OCI-LY3 (cell line): ENCODE data around the gene ANKK1.

Source experiments
- H2AFZ ChIP-seq: fragments of 200-600, 300-600 bp; shearing (Covaris generic); 2 replicates; pipeline ENCODE4 v1.6.0; 2014; ENCODE audit warnings: antibody characterized with exemption, low read depth, low read length
- H3K27ac ChIP-seq: fragments of 200-600, 300-600 bp; sonication (generic); 2 replicates; pipeline ENCODE4 v1.5.1; 2014; ENCODE audit warnings: mild to moderate bottlenecking, low read length, moderate library complexity, mixed read lengths
- H3K27me3 ChIP-seq: fragments of 200-600, 300-600 bp; sonication (generic); 2 replicates; pipeline ENCODE4 v1.6.1; 2014; ENCODE audit warnings: low read depth, low read length, mixed read lengths
- H3K36me3 ChIP-seq: fragments of 200-600, 300-600 bp; sonication (generic); replicated peaks from 2 replicates; pipeline ENCODE3; 2014; ENCODE audit warnings: low read depth, low read length, mixed read lengths
- H3K4me1 ChIP-seq: fragments of 300-600, 200-600 bp; sonication (generic); 2 replicates; pipeline ENCODE4 v1.6.1; 2014; ENCODE audit warnings: low read length, mixed read lengths
- H3K4me2 ChIP-seq: fragments of 200-600, 300-600 bp; sonication (generic); 2 replicates; pipeline ENCODE4 v1.6.1; 2014; ENCODE audit warnings: low read length, mixed read lengths
- H3K4me3 ChIP-seq: fragments of 300-600, 200-600 bp; sonication (generic); 2 replicates; pipeline ENCODE4 v1.5.1; 2014; ENCODE audit warnings: antibody characterized with exemption, mild to moderate bottlenecking, low read length, moderate library complexity
- H3K79me2 ChIP-seq: fragments of 300-600, 200-600 bp; shearing (Covaris generic); 2 replicates; pipeline ENCODE4 v1.6.1; 2014; ENCODE audit warnings: mild to moderate bottlenecking, low read length, mixed read lengths
- H3K9ac ChIP-seq: fragments of 300-600, 200-600 bp; shearing (Covaris generic); 2 replicates; pipeline ENCODE4 v1.6.0; 2014; ENCODE audit warnings: mild to moderate bottlenecking, low read length, moderate library complexity
- H3K9me3 ChIP-seq: fragments of 200-600, 300-600 bp; shearing (Covaris generic); 2 replicates; pipeline ENCODE4 v1.6.1; 2014; ENCODE audit warnings: low read length, mixed read lengths; ENCODE audit not compliant: insufficient read depth
- H4K20me1 ChIP-seq: fragments of 200-600, 300-600 bp; sonication (generic); 2 replicates; pipeline ENCODE4 v1.6.1; 2016; ENCODE audit warnings: low read length, mixed read lengths; ENCODE audit not compliant: insufficient read depth
- EZH2phosphoT487 ChIP-seq: fragments of 200-600 bp; shearing (Covaris generic); IDR thresholded peaks from 2 replicates; pipeline ENCODE4 v1.6.1; 2018; ENCODE audit warnings: antibody characterized with exemption, mixed run types, low read depth
- TF ChIP-seq, protein P1 (sequence below): fragments of 200-600, 300-600 bp; sonication (generic); IDR thresholded peaks from 2 replicates; pipeline ENCODE4 v1.5.1; 2014; ENCODE audit warnings: antibody characterized with exemption, low read length, low read depth

ANKK1 gene

DNA sequence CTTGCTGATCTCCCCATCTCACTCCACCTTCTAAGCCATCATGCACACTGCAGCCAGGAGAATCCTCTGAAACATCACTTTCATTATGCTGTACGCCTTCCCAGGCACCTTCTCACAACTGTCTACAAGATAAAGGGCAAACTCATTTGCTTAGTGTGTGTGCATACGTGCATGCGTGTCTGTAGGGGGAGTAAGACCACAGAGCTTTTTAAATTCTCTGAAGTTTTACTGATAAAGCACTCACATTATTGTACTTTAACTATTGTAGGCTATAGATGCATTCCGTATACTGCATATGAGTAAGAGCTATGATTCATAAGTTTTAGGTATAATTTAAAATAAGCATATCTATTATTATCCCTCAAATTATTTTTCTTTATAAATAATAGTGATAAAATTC, 15.3 kb upstream of the ANKK1 start:
- Histone ChIP-seq H3K79me2 (no peaks in the 10 kb centered on the region), H3K4me1 (no peaks in the 10 kb centered on the region), H3K4me3 (no peak overlapping the region), H4K20me1 (no peaks in the 10 kb centered on the region), H3K9me3 (no peaks in the 10 kb centered on the region), H2AFZ (no peak overlapping the region), H3K27me3 (no peaks in the 10 kb centered on the region; the same call in 1 of the 2 replicates), H3K27ac (no peak overlapping the region), H3K36me3 (no peaks in the 10 kb centered on the region), H3K4me2 (no peak overlapping the region), H3K9ac (no peak overlapping the region)
- no peak for TF ChIP-seq EZH2phosphoT487
- TF ChIP-seq, protein P1, sequence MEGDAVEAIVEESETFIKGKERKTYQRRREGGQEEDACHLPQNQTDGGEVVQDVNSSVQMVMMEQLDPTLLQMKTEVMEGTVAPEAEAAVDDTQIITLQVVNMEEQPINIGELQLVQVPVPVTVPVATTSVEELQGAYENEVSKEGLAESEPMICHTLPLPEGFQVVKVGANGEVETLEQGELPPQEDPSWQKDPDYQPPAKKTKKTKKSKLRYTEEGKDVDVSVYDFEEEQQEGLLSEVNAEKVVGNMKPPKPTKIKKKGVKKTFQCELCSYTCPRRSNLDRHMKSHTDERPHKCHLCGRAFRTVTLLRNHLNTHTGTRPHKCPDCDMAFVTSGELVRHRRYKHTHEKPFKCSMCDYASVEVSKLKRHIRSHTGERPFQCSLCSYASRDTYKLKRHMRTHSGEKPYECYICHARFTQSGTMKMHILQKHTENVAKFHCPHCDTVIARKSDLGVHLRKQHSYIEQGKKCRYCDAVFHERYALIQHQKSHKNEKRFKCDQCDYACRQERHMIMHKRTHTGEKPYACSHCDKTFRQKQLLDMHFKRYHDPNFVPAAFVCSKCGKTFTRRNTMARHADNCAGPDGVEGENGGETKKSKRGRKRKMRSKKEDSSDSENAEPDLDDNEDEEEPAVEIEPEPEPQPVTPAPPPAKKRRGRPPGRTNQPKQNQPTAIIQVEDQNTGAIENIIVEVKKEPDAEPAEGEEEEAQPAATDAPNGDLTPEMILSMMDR = no peak

DNA sequence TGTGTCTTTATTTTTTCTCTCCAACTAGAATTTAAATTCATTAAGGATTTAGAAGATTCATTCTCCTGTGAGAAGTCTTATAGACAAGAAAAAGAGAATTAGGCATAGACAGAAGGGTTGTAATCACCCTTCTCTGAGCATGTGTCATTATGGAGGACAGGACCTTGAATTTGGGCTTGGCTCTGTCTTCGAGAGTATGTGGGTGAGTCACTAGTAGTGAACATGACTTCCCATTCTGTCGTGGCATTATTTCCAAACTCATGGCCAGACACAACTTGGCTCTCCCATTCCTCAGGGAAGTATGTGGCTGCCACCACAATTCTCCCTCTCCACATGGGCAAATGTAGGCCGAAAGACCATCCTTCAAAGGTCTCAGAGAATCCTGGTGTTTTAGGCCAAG, 14.3 kb upstream of the ANKK1 start:
- no peaks in the 10 kb centered on the region for H3K4me1 ChIP-seq
- H3K4me2 ChIP-seq = no peak overlapping the region
- no peak overlapping the region for H2AFZ ChIP-seq
- H3K27me3 ChIP-seq = no peaks in the 10 kb centered on the region; the same call in 1 of the 2 replicates
- H3K36me3 ChIP-seq = no peaks in the 10 kb centered on the region
- H4K20me1 ChIP-seq = no peaks in the 10 kb centered on the region
- no peak overlapping the region for H3K4me3 ChIP-seq
- no peaks in the 10 kb centered on the region for H3K79me2 ChIP-seq
- no peak overlapping the region for H3K9ac ChIP-seq
- no peak overlapping the region for H3K27ac ChIP-seq
- no peaks in the 10 kb centered on the region for H3K9me3 ChIP-seq
- no peak for TF ChIP-seq EZH2phosphoT487
- TF ChIP-seq, protein P1 = no peak

DNA sequence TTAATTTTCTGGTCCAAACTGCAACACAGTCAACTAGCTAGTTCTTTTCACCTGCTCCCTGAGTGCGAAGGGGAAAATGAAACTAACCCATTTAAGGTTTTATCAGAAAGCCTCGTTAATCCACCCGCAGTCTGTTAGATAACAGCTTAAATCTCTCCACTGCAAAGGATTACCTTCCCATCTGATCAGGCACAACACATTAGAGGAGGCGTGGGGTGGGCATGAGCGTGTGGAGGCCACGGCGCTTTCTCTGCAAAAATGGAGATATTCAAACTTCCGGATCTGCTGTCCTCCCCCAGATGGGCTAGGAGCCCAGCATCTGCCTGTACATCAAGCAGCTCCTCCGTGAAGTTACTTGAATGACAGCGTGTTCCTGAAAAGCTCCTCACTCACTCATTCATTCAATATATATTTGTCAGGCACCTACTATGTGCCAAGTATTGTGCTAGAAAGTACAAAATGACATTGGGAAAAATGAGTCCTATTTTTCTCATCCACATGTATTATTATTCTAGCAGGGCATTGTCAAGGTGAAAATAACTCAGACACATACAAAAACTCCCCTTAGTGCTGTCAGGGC, 13.5 kb upstream of the ANKK1 start:
- Histone ChIP-seq H2AFZ (no peak overlapping the region), H3K27ac (no peak overlapping the region), H3K9me3 (no peaks in the 10 kb centered on the region), H3K9ac (no peak overlapping the region), H3K36me3 (no peaks in the 10 kb centered on the region), H3K4me3 (no peak overlapping the region), H3K79me2 (no peaks in the 10 kb centered on the region), H3K4me2 (no peak overlapping the region), H4K20me1 (no peaks in the 10 kb centered on the region), H3K4me1 (no peaks in the 10 kb centered on the region), H3K27me3 (no peaks in the 10 kb centered on the region; the same call in 1 of the 2 replicates)
- TF ChIP-seq, protein P1 = no peak
- no peak for TF ChIP-seq EZH2phosphoT487

DNA sequence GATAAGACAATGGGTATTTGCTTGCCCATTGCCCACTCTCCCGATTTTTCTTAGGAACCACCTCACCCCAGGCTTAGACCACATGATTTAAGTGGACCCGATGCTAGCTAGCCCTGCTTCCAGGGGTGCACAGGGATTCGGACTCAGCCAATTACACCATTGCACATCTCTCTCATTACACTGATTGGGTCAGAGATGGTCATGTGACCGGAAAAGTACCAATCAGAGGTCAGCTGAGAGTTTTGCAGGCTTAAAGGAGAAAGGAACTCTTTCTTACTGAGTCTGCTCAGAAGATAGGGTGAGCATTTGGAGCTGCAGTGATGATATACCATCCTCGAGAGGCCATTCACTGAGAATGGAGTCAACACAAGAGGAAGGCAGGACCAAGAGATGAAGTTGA, 12.2 kb upstream of the ANKK1 start:
- H2AFZ ChIP-seq = no peak overlapping the region
- no peak overlapping the region for H3K27ac ChIP-seq
- H3K4me2 ChIP-seq = no peak overlapping the region
- no peaks in the 10 kb centered on the region for H3K36me3 ChIP-seq
- H4K20me1 ChIP-seq = no peaks in the 10 kb centered on the region
- no peaks in the 10 kb centered on the region for H3K4me1 ChIP-seq
- no peaks in the 10 kb centered on the region for H3K9me3 ChIP-seq
- no peaks in the 10 kb centered on the region for H3K79me2 ChIP-seq
- H3K4me3 ChIP-seq = no peak overlapping the region
- TF ChIP-seq, protein P1 = no peak
- TF ChIP-seq EZH2phosphoT487 = no peak
- no peak overlapping the region for H3K9ac ChIP-seq
- H3K27me3 ChIP-seq = no peaks in the 10 kb centered on the region; the same call in 1 of the 2 replicates
